Effector memory CD4-positive, alpha-beta T cell (primary cell): Measurements from ENCODE around the gene EPB41.

Experiments
- DNase-seq, 3 donors: peaks; one replicate each; pipeline ENCODE4 v3.0.0-alpha.2; 2020
- H3K27ac ChIP-seq: 2 replicates; pipeline ENCODE4 v1.7.0; 2013; ENCODE audit warnings: mild to moderate bottlenecking, low read length, moderate library complexity; ENCODE audit not compliant: insufficient read depth, poor library complexity, severe bottlenecking
- H3K27me3 ChIP-seq: replicated peaks from 2 replicates; pipeline ENCODE4 v1.7.0; 2013; ENCODE audit warnings: mild to moderate bottlenecking, low read length; ENCODE audit not compliant: insufficient read depth, control insufficient read depth, poor library complexity, severe bottlenecking
- H3K36me3 ChIP-seq: 2 replicates; pipeline ENCODE4 v1.7.0; 2013; ENCODE audit warnings: mild to moderate bottlenecking, low read length, moderate library complexity; ENCODE audit not compliant: control insufficient read depth, insufficient read depth
- H3K4me1 ChIP-seq: 2 replicates; pipeline ENCODE4 v1.7.0; 2013; ENCODE audit warnings: low read length, mild to moderate bottlenecking; ENCODE audit not compliant: control insufficient read depth, insufficient read depth, poor library complexity, severe bottlenecking
- H3K4me3 ChIP-seq: 2 replicates; pipeline ENCODE4 v1.7.0; 2013; ENCODE audit warnings: low read length, low read depth, mild to moderate bottlenecking; ENCODE audit not compliant: insufficient read depth, poor library complexity, severe bottlenecking
- H3K9me3 ChIP-seq: 2 replicates; pipeline ENCODE4 v1.7.0; 2013; ENCODE audit warnings: mild to moderate bottlenecking, low read length, moderate library complexity; ENCODE audit not compliant: control insufficient read depth

Gene EPB41

GRCh38 chr1:28890435-28890834 lies 23.9 kb upstream of the EPB41 start:
- Histone ChIP-seq H3K4me3 (no peak overlapping the region), H3K4me1 (peaks cover 32% of the 10 kb centered on the region), H3K36me3 (no peaks in the 10 kb centered on the region), H3K27ac (no peak overlapping the region), H3K27me3 (no peaks in the 10 kb centered on the region), H3K9me3 (no peaks in the 10 kb centered on the region)
- DNase-seq: no peak

- no peak for DNase-seq
- no peaks in the 10 kb centered on the region for H3K27me3 ChIP-seq
- no peaks in the 10 kb centered on the region for H3K36me3 ChIP-seq
- H3K9me3 ChIP-seq: no peaks in the 10 kb centered on the region
- no peak overlapping the region for H3K4me3 ChIP-seq
- H3K27ac ChIP-seq: no peak overlapping the region
- H3K4me1 ChIP-seq: peaks cover 28% of the 10 kb centered on the region
Observed at GRCh38 chr1:28890836-28891235, 23.5 kb upstream of the EPB41 start.

- Histone ChIP-seq H3K4me1 (peaks cover 24% of the 10 kb centered on the region), H3K4me3 (no peak overlapping the region), H3K36me3 (no peaks in the 10 kb centered on the region), H3K9me3 (no peaks in the 10 kb centered on the region), H3K27ac (no peak overlapping the region), H3K27me3 (no peaks in the 10 kb centered on the region)
- DNase-seq: no peak
Observed at GRCh38 chr1:28891256-28891655, 23.1 kb upstream of the EPB41 start.

- no peak for DNase-seq
- no peaks in the 10 kb centered on the region for H3K9me3 ChIP-seq
- no peak overlapping the region for H3K4me3 ChIP-seq
- H3K27me3 ChIP-seq: no peaks in the 10 kb centered on the region
- H3K4me1 ChIP-seq: peaks cover 7% of the 10 kb centered on the region
- no peak overlapping the region for H3K27ac ChIP-seq
- no peaks in the 10 kb centered on the region for H3K36me3 ChIP-seq
Observed at GRCh38 chr1:28893403-28894102, 20.8 kb upstream of the EPB41 start.

DNA sequence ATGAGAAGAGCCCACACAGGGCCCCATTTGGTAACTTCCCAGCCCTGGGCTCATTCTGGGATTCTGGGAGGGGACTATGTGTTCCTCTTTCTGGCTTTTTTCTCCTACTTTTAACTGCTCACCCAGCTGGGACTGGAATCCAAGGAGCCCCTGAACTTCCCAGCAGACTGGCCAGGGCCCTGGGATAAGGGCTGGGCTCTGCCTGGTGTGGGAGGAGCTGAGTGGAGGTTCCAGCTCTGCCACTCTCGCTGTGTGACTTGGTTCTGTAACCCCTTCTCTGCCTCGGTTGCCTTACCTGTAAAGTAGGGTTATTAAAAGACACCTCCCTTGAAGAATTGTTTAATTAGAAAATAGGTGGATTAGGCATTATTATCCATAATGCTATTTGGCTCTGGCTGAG lies 19.6 kb upstream of the EPB41 start:
- H3K27ac ChIP-seq: no peak overlapping the region
- no peaks in the 10 kb centered on the region for H3K9me3 ChIP-seq
- H3K36me3 ChIP-seq: no peaks in the 10 kb centered on the region
- H3K27me3 ChIP-seq: no peaks in the 10 kb centered on the region
- no peaks in the 10 kb centered on the region for H3K4me1 ChIP-seq
- no peak overlapping the region for H3K4me3 ChIP-seq
- no peak for DNase-seq

DNA sequence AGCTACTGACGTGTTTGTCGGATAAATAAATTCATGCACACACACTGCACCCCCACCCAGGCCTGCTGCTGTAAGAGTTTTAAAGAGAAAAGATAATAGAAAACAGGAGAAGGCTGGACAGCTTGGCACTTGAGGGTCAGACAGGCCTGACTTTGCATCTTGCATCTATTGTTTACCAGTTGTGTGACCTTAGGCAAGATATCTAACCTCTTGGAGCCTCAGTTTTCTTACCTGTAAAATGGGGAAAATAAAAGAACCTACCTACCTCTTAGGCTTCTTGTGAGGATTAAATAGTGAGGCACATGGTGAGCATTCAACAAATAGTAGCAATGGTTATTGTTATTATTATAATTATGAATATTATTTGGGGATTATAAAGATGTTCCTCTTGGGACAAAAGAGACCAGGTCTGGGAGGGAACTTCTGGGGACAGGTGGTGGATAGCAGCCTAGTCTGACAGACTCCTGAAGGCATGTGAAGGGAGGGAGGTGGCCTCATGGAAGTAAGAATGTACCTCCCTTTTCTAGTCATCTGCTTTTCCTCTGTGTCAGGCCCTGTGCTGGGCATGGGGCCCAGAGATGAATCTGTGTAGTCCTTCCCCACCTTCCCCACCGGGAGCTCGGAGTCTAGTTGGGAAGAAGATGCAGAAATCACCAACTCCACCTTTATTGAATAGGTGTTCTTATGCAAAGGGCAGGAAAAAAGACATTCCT lies 18.3 kb upstream of the EPB41 start:
- no peak for DNase-seq
- no peaks in the 10 kb centered on the region for H3K9me3 ChIP-seq
- no peak overlapping the region for H3K4me3 ChIP-seq
- H3K27ac ChIP-seq: no peak overlapping the region
- no peaks in the 10 kb centered on the region for H3K4me1 ChIP-seq
- H3K36me3 ChIP-seq: no peaks in the 10 kb centered on the region
- no peaks in the 10 kb centered on the region for H3K27me3 ChIP-seq

DNA sequence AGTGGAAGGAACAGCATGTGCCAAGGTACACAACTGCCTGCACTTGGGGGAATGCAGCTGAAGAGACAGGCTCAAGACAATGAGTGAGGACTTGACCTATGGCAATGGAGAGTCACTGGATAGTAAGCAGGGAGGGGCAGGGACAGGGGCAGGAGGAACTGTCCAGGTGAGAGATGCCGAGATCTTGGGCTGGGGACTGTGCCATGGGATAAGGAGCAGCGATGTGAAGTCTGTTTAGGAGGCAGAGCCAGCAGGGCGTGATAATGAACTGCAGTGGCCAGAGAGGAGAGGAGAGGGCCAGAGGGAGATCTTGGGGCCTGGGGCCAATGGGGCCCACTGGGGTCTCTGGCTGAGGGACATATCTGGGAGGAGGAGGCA lies 17.8 kb upstream of the EPB41 start:
- H3K27ac ChIP-seq: no peak overlapping the region
- H3K9me3 ChIP-seq: no peaks in the 10 kb centered on the region
- H3K4me1 ChIP-seq: no peaks in the 10 kb centered on the region
- no peaks in the 10 kb centered on the region for H3K27me3 ChIP-seq
- H3K4me3 ChIP-seq: no peak overlapping the region
- no peaks in the 10 kb centered on the region for H3K36me3 ChIP-seq
- no peak for DNase-seq

DNA sequence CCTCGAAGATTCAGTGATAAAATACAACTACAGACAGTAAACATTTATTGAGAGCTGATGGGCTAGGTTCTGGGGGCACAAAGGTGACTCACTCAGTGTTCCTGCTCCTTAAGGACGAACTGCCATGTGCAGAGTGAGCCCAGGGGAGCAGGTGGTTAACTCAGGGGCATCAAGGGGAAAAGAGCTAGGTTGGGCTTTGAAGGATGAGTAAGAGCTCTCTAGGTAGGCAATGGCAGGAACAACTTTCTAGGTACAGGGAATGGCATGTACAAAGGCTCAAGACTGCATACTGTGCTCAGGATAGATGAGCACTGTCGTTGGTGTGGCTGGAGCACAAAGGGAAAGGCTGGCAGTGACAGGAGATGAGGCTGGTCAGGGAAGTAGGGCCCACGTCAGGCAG lies 16.6 kb upstream of the EPB41 start:
- Histone ChIP-seq H3K36me3 (no peaks in the 10 kb centered on the region), H3K4me3 (no peak overlapping the region), H3K4me1 (no peaks in the 10 kb centered on the region), H3K9me3 (no peaks in the 10 kb centered on the region), H3K27ac (no peak overlapping the region), H3K27me3 (no peaks in the 10 kb centered on the region)
- no peak for DNase-seq

- no peak for DNase-seq
- Histone ChIP-seq H3K27me3 (no peaks in the 10 kb centered on the region), H3K27ac (no peak overlapping the region), H3K4me1 (no peaks in the 10 kb centered on the region), H3K36me3 (no peaks in the 10 kb centered on the region), H3K9me3 (no peaks in the 10 kb centered on the region), H3K4me3 (no peak overlapping the region)
Observed at GRCh38 chr1:28898405-28898881, 15.9 kb upstream of the EPB41 start.

- no peaks in the 10 kb centered on the region for H3K27me3 ChIP-seq
- H3K27ac ChIP-seq: no peak overlapping the region
- no peaks in the 10 kb centered on the region for H3K9me3 ChIP-seq
- H3K36me3 ChIP-seq: no peaks in the 10 kb centered on the region
- no peak for DNase-seq
- no peak overlapping the region for H3K4me3 ChIP-seq
- no peaks in the 10 kb centered on the region for H3K4me1 ChIP-seq
Observed at GRCh38 chr1:28899267-28899666, 15.1 kb upstream of the EPB41 start.
